Measurements from ENCODE around the gene LIPI. TPM values are rescaled to one million over a fixed set of nuclear protein-coding genes. Genes with fewer than 3 reads are reported as not detected.

The LIPI gene
- polyA plus RNA-seq, 1 of the 3 experiments (the other 2 are of a cell fraction), result not detected

DNA sequence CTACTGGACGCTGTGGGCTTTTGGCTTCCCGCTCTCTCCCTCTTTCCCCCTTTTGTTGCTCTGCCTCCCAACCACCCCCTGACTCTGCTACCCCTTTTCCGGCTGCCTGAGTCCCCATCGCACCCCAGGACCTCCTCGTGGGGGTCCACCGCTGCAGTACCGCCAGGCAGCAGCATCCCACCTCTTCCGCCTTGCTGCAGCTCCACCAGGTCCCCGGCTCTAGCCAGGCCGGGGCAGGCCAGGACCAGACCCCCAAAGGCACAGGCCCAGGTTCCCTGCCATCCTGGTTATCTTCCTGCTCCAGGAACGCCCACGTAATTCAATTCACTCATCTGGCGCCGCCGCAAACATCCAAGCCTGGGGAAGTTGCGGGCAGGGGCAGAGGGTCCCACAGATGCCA lies 139.8 kb downstream of the LIPI start:
- H3F3A ChIP-seq (replicated peaks; ENCODE audit: insufficient read depth), result no peaks in the 10 kb centered on the region
- no peaks in the 10 kb centered on the region for H3K79me2 ChIP-seq (ENCODE audit: insufficient read depth)
- no peak for DNase-seq
- H3K27ac ChIP-seq (ENCODE audit: low read depth in 2 of 2, low read length in 1 of 2), result no peak overlapping the region
- H3K9me2 ChIP-seq, result no peaks in the 10 kb centered on the region
- no peak overlapping the region for H3K4me2 ChIP-seq
- no peak overlapping the region for H3K9ac ChIP-seq
- H3K9me3 ChIP-seq, result no peaks in the 10 kb centered on the region
- no peaks in the 10 kb centered on the region for H3K27me3 ChIP-seq (ENCODE audit: insufficient read depth)
- TF ChIP-seq GATA2 (CRISPR knock-in tag; IDR thresholded peaks at IDR 0.05) (no peak), EZH2phosphoT487 (IDR thresholded peaks at IDR 0.05; ENCODE audit: borderline replicate concordance, low read depth) (no peak), FOXM1 (IDR thresholded peaks at IDR 0.05; ENCODE audit: low read depth) (no peak), RAD21 (IDR thresholded peaks at IDR 0.05; ENCODE audit: low read length) (no peak), MEF2A (IDR thresholded peaks at IDR 0.05; ENCODE audit: borderline replicate concordance, low read depth) (no peak), EP300 (IDR thresholded peaks at IDR 0.05; ENCODE audit: borderline replicate concordance in 1 of 2, low read depth in 1 of 2, low read length in 1 of 2) (no peak), RFX5 (IDR thresholded peaks at IDR 0.05; ENCODE audit: low read length) (no peak), SIN3A (IDR thresholded peaks at IDR 0.05; ENCODE audit: borderline replicate concordance, low read depth, low read length) (no peak), ELF1 (IDR thresholded peaks at IDR 0.05) (no peak), GABPA (IDR thresholded peaks at IDR 0.05; ENCODE audit: low read depth) (no peak), RXRA (IDR thresholded peaks at IDR 0.05; ENCODE audit: borderline replicate concordance, low read depth) (no peak), RCOR1 (IDR thresholded peaks at IDR 0.05; ENCODE audit: low read length) (no peak), JUND (IDR thresholded peaks at IDR 0.05) (no peak), CHD2 (IDR thresholded peaks at IDR 0.05; ENCODE audit: low read length, partially characterized antibody) (no peak), POLR2AphosphoS5 (IDR thresholded peaks at IDR 0.05; ENCODE audit: low read depth, low read length) (no peak), TCF12 (IDR thresholded peaks at IDR 0.05) (no peak)
- TF ChIP-seq, protein P1, sequence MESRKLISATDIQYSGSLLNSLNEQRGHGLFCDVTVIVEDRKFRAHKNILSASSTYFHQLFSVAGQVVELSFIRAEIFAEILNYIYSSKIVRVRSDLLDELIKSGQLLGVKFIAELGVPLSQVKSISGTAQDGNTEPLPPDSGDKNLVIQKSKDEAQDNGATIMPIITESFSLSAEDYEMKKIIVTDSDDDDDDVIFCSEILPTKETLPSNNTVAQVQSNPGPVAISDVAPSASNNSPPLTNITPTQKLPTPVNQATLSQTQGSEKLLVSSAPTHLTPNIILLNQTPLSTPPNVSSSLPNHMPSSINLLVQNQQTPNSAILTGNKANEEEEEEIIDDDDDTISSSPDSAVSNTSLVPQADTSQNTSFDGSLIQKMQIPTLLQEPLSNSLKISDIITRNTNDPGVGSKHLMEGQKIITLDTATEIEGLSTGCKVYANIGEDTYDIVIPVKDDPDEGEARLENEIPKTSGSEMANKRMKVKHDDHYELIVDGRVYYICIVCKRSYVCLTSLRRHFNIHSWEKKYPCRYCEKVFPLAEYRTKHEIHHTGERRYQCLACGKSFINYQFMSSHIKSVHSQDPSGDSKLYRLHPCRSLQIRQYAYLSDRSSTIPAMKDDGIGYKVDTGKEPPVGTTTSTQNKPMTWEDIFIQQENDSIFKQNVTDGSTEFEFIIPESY (IDR thresholded peaks at IDR 0.05; ENCODE audit: borderline replicate concordance, low read depth), result no peak
- TF ChIP-seq, protein P2, sequence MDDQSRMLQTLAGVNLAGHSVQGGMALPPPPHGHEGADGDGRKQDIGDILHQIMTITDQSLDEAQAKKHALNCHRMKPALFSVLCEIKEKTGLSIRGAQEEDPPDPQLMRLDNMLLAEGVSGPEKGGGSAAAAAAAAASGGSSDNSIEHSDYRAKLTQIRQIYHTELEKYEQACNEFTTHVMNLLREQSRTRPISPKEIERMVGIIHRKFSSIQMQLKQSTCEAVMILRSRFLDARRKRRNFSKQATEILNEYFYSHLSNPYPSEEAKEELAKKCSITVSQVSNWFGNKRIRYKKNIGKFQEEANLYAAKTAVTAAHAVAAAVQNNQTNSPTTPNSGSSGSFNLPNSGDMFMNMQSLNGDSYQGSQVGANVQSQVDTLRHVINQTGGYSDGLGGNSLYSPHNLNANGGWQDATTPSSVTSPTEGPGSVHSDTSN (IDR thresholded peaks at IDR 0.05), result no peak
- TF ChIP-seq, protein P3, sequence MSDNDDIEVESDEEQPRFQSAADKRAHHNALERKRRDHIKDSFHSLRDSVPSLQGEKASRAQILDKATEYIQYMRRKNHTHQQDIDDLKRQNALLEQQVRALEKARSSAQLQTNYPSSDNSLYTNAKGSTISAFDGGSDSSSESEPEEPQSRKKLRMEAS (IDR thresholded peaks at IDR 0.05; ENCODE audit: low read depth), result no peak
- TF ChIP-seq, protein P4, sequence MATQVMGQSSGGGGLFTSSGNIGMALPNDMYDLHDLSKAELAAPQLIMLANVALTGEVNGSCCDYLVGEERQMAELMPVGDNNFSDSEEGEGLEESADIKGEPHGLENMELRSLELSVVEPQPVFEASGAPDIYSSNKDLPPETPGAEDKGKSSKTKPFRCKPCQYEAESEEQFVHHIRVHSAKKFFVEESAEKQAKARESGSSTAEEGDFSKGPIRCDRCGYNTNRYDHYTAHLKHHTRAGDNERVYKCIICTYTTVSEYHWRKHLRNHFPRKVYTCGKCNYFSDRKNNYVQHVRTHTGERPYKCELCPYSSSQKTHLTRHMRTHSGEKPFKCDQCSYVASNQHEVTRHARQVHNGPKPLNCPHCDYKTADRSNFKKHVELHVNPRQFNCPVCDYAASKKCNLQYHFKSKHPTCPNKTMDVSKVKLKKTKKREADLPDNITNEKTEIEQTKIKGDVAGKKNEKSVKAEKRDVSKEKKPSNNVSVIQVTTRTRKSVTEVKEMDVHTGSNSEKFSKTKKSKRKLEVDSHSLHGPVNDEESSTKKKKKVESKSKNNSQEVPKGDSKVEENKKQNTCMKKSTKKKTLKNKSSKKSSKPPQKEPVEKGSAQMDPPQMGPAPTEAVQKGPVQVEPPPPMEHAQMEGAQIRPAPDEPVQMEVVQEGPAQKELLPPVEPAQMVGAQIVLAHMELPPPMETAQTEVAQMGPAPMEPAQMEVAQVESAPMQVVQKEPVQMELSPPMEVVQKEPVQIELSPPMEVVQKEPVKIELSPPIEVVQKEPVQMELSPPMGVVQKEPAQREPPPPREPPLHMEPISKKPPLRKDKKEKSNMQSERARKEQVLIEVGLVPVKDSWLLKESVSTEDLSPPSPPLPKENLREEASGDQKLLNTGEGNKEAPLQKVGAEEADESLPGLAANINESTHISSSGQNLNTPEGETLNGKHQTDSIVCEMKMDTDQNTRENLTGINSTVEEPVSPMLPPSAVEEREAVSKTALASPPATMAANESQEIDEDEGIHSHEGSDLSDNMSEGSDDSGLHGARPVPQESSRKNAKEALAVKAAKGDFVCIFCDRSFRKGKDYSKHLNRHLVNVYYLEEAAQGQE (IDR thresholded peaks at IDR 0.05; ENCODE audit: low read depth, low read length), result no peak
- CTCF ChIA-PET, result no interaction called here
- no peaks in the 10 kb centered on the region for H3K36me3 ChIP-seq (replicated peaks in 1 of 2; ENCODE audit: control insufficient read depth in 1 of 2, insufficient read depth in 2 of 2, low read length in 1 of 2)
- H2AFZ ChIP-seq (ENCODE audit: low read depth), result no peak overlapping the region
- WGBS (ENCODE audit: low lambda C conversion rate), result 96% methylated on average over 13 of the region's 16 CpGs
- POLR2A ChIA-PET, result no interaction called here
- H3K4me3 ChIP-seq (ENCODE audit: low read depth in 2 of 2, low read length in 1 of 2), result no peak overlapping the region
- no peaks in the 10 kb centered on the region for H4K20me1 ChIP-seq (ENCODE audit: insufficient read depth)
- no peaks in the 10 kb centered on the region; a peak in 1 of 4 replicates for H3K4me1 ChIP-seq (ENCODE audit: control insufficient read depth in 1 of 2, insufficient read depth in 2 of 2, low read depth in 1 of 2, low read length in 1 of 2)

Data from SK-N-SH (cell line).